ENCODE measurements around the gene SOX5.

Gene SOX5

DNA sequence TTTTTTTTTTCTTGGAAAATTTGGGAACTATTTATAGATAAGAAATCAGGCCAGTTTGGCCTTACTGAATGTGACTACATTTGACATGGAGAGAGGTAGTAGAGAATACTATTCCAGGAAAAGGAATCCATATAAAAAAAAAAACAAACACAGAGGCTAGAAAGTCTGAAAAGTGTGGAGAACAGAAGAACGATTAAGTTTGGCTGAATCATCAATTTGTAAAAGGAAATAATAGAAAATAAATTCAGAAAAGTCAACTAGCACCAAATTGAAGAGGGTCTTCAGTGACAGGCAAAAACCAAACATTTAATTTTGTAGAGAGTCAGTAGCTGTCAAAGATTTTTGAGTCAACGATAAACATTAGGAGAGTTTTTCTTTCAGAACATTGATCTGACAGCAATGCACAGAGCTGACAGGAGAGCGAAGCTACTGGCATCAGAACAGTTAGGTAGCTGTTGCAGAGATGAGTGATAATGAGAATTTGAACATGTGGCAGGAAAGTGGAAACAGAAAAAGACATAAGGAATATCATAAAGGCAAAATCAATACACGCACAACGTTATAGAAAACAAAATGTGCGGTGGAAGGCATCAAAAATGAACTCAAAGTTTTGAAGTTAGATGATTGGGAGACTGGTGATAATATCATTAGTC, 241.2 kb downstream of the SOX5 start:
- Mint-ChIP-seq H3K9me3 (no peaks in the 10 kb centered on the region), H3K36me3 (ENCODE audit: low read depth) (no peaks in the 10 kb centered on the region), H3K4me1 (no peaks in the 10 kb centered on the region), H3K27ac (no peak overlapping the region), H3K4me3 (no peak overlapping the region), H3K27me3 (ENCODE audit: low read depth) (no peaks in the 10 kb centered on the region)
- TF ChIP-seq, protein P1, sequence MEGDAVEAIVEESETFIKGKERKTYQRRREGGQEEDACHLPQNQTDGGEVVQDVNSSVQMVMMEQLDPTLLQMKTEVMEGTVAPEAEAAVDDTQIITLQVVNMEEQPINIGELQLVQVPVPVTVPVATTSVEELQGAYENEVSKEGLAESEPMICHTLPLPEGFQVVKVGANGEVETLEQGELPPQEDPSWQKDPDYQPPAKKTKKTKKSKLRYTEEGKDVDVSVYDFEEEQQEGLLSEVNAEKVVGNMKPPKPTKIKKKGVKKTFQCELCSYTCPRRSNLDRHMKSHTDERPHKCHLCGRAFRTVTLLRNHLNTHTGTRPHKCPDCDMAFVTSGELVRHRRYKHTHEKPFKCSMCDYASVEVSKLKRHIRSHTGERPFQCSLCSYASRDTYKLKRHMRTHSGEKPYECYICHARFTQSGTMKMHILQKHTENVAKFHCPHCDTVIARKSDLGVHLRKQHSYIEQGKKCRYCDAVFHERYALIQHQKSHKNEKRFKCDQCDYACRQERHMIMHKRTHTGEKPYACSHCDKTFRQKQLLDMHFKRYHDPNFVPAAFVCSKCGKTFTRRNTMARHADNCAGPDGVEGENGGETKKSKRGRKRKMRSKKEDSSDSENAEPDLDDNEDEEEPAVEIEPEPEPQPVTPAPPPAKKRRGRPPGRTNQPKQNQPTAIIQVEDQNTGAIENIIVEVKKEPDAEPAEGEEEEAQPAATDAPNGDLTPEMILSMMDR (IDR thresholded peaks at IDR 0.05; ENCODE audit: unreplicated experiment in 3 of 3), result no peak

DNA sequence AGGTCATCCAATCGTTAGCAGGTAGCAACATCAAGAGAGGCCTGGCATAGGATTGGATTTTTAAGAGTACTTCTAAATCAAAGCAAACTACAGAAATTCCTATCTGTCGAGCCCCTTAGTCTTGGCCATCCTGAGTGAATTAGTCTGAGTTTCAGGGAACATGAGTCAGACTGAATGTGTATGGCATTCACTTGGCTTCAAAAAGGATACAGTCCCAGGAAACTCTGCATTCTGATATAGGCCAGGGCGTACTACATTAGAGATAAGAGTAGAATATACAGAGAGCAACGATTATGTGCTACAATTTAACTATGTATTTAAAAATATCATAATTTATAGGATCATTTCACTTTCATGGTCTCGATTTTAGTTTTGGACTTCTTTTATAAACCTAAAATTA, 242.2 kb downstream of the SOX5 start:
- no peak overlapping the region for H3K4me3 Mint-ChIP-seq
- H3K36me3 Mint-ChIP-seq (ENCODE audit: low read depth), result no peaks in the 10 kb centered on the region
- no peak overlapping the region for H3K27ac Mint-ChIP-seq
- no peaks in the 10 kb centered on the region for H3K27me3 Mint-ChIP-seq (ENCODE audit: low read depth)
- TF ChIP-seq, protein P1 (IDR thresholded peaks at IDR 0.05; ENCODE audit: unreplicated experiment in 3 of 3), result no peak
- H3K9me3 Mint-ChIP-seq, result no peaks in the 10 kb centered on the region
- H3K4me1 Mint-ChIP-seq, result no peaks in the 10 kb centered on the region

- no peaks in the 10 kb centered on the region for H3K36me3 Mint-ChIP-seq (ENCODE audit: low read depth)
- no peak overlapping the region for H3K27ac Mint-ChIP-seq
- TF ChIP-seq, protein P1 (IDR thresholded peaks at IDR 0.05; ENCODE audit: unreplicated experiment in 3 of 3), result no peak
- no peak overlapping the region for H3K4me3 Mint-ChIP-seq
- no peaks in the 10 kb centered on the region for H3K4me1 Mint-ChIP-seq
- H3K9me3 Mint-ChIP-seq, result no peaks in the 10 kb centered on the region
- no peaks in the 10 kb centered on the region for H3K27me3 Mint-ChIP-seq (ENCODE audit: low read depth)
These were observed 244.2 kb downstream of the SOX5 start for GRCh38 chr12:23704992-23705943.

DNA sequence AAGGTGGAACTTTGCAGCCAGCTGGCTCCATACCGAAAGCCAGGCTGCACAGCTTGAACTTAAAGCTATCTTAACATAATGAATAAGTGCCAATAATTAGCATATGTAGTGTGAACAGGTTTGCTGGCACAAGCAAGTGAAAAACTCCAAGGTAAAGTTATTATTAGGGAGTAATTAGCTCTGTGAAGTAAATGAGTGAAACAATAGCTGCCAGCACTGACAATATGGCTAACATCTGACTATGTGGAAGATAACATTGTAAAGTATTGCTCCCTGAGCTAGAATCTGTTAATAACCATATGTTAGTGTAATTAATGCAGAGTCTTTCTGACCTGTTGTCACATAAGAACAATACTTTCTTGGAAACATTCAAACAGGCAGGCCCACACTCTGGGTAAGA, 246.4 kb downstream of the SOX5 start:
- H3K4me3 Mint-ChIP-seq, result no peak overlapping the region
- TF ChIP-seq, protein P1 (IDR thresholded peaks at IDR 0.05; ENCODE audit: unreplicated experiment in 3 of 3), result no peak
- H3K9me3 Mint-ChIP-seq, result no peaks in the 10 kb centered on the region
- H3K4me1 Mint-ChIP-seq, result no peaks in the 10 kb centered on the region
- no peaks in the 10 kb centered on the region for H3K27me3 Mint-ChIP-seq (ENCODE audit: low read depth)
- no peaks in the 10 kb centered on the region for H3K36me3 Mint-ChIP-seq (ENCODE audit: low read depth)
- no peak overlapping the region for H3K27ac Mint-ChIP-seq

DNA sequence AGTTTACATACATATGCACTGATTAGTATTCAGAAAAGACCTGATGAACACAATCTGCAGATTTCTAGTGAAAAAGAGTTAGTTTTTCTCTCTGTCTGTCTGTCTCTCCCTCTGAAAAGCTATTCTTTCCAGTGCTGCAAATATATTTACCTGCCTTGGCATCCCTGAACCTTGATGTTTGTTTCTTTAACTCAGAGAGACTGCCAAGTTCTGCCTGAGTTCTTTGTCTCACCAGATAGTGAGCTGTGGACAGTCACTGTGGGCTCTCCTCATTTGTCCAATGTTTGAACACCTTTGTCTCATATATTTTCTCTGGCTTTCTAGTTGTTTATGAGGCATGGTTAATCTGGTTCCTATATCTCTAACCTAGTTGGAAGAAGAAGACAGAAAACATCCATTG, 250.4 kb downstream of the SOX5 start:
- no peak overlapping the region for H3K4me3 Mint-ChIP-seq
- H3K9me3 Mint-ChIP-seq, result peaks cover 6% of the 10 kb centered on the region
- no peaks in the 10 kb centered on the region for H3K27me3 Mint-ChIP-seq (ENCODE audit: low read depth)
- no peaks in the 10 kb centered on the region for H3K4me1 Mint-ChIP-seq
- no peak overlapping the region for H3K27ac Mint-ChIP-seq
- H3K36me3 Mint-ChIP-seq (ENCODE audit: low read depth), result peaks cover 18% of the 10 kb centered on the region
- TF ChIP-seq, protein P1 (IDR thresholded peaks at IDR 0.05; ENCODE audit: unreplicated experiment in 3 of 3), result no peak
